GM12892 (cell line): Measurements from ENCODE around the gene CLASRP.

Source experiments
- POLR2A ChIP-seq: IDR thresholded peaks from 2 replicates; pipeline ENCODE4 v1.6.1; 2011; ENCODE audit warnings: low read depth, low read length, control low read depth
- POLR2AphosphoS5 ChIP-seq: IDR thresholded peaks from 2 replicates; pipeline ENCODE4 v1.6.1; 2011; ENCODE audit warnings: low read depth, low read length, control low read depth

- TF ChIP-seq POLR2A = no peak
- no peak for TF ChIP-seq POLR2AphosphoS5
Observed at GRCh38 chr19:45003485-45003884, 35.4 kb upstream of the CLASRP start.
